Measurements from ENCODE around the gene TRAPPC3L. TPM values are rescaled to one million over a fixed set of nuclear protein-coding genes. Genes with fewer than 3 reads are reported as not detected.

TRAPPC3L gene
- total and polyA plus RNA-seq, 2 of the 13 experiments (the other 11 are each of a cell fraction or from before 2014, with no cell fraction given), result not detected

DNA sequence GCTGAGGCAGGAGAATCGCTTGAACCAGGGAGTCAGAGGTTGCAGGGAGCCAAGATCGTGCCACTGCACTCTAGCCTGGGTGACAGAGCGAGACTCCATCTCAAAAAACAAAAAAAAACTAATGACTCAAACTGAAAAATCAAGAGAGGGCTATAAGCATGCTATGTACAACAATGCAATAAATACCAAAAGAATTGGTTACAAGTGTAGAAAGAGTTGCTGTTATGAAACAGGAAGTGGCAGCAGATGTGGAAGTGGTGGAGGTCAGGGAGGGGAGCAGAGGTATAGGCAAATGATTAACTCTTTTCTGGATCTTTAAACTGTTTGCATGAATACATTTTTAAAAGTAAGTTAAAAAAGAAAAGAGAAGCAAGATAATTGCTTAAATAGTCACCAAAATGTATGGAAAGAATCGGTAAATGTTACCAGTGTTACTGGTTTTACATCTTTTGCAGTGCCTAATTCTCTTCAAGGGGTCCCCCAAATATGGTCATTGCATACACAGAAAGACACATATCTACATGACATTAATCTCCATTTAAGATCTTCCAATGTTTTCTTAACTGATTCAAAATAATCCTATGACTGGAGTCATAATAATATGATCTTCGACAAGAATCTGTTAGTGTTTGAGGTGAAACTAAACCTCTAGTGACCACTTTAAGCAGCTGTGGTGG, 69.3 kb downstream of the TRAPPC3L start:
- H4K20me1 ChIP-seq (ENCODE audit: insufficient read depth, low read length), result no peaks in the 10 kb centered on the region
- in situ Hi-C loops (cut with HindIII; ENCODE audit: extremely low pct_ligation_motif_present, low pct_unique_long_range_greater_than_20kb) (no loop called here), intact Hi-C loops (cut with micrococcal nuclease; ENCODE audit: unreplicated experiment) (no loop called here)
- no peaks in the 10 kb centered on the region for H3K79me2 ChIP-seq (ENCODE audit: insufficient read depth, low read length)
- no peak for FAIRE-seq
- no peak overlapping the region for H3K4me3 ChIP-seq (replicated peaks in 1 of 3; ENCODE audit: insufficient read depth in 1 of 3, low read depth in 2 of 3, low read length in 3 of 3)
- H3K4me1 ChIP-seq (ENCODE audit: insufficient read depth, low read length), result peaks cover 9% of the 10 kb centered on the region
- H2AFZ ChIP-seq (ENCODE audit: low read length), result no peak overlapping the region
- no peak overlapping the region for H3K27ac ChIP-seq (ENCODE audit: extremely low read length, insufficient read depth, low read length)
- peak; percentile 27 for DNase-seq (ENCODE audit: low spot score)
- CTCF ChIA-PET (ENCODE audit: low intra/inter-chr PET ratio, low total read pairs), result no interaction called here
- no peaks in the 10 kb centered on the region for H3K36me3 ChIP-seq (replicated peaks in 1 of 2; ENCODE audit: control insufficient read depth in 1 of 2, insufficient read depth in 2 of 2, low read length in 2 of 2)
- H3K9ac ChIP-seq (ENCODE audit: insufficient read depth, low read depth, low read length), result no peak overlapping the region
- H3K9me3 ChIP-seq (ENCODE audit: low read length), result no peaks in the 10 kb centered on the region
- BruUV-seq (replicated peaks), result no TSS peak
- POLR2A ChIA-PET, result no interaction called here
- 30% methylated on average over 5 of the region's 5 CpGs for WGBS (ENCODE audit: low lambda C conversion rate)
- peak; percentile 86 for ATAC-seq
- H3K27me3 ChIP-seq (ENCODE audit: control insufficient read depth in 1 of 2, insufficient read depth in 2 of 2, low read length in 2 of 2), result no peaks in the 10 kb centered on the region
- peak overlapping the region; percentile 25; the same call in 1 of the 2 replicates for H3K4me2 ChIP-seq (ENCODE audit: low read depth, low read length)
- TF ChIP-seq, protein P1, sequence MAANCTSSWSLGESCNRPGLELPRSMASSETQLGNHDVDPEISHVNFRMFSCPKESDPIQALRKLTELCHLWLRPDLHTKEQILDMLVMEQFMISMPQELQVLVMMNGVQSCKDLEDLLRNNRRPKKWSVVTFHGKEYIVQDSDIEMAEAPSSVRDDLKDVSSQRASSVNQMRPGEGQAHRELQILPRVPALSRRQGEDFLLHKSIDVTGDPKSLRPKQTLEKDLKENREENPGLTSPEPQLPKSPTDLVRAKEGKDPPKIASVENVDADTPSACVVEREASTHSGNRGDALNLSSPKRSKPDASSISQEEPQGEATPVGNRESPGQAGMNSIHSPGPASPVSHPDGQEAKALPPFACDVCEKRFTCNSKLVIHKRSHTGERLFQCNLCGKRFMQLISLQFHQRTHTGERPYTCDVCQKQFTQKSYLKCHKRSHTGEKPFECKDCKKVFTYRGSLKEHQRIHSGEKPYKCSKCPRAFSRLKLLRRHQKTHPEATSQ (CRISPR knock-in tag; IDR thresholded peaks at IDR 0.05; ENCODE audit: borderline replicate concordance), result no peak
- TF ChIP-seq, protein P2, sequence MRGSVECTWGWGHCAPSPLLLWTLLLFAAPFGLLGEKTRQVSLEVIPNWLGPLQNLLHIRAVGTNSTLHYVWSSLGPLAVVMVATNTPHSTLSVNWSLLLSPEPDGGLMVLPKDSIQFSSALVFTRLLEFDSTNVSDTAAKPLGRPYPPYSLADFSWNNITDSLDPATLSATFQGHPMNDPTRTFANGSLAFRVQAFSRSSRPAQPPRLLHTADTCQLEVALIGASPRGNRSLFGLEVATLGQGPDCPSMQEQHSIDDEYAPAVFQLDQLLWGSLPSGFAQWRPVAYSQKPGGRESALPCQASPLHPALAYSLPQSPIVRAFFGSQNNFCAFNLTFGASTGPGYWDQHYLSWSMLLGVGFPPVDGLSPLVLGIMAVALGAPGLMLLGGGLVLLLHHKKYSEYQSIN (CRISPR knock-in tag; IDR thresholded peaks at IDR 0.05; ENCODE audit: borderline replicate concordance), result no peak
- no peak for TF ChIP-seq ZNF451 (CRISPR knock-in tag; IDR thresholded peaks at IDR 0.05)
- TF ChIP-seq GABPB1 (CRISPR knock-in tag; IDR thresholded peaks at IDR 0.05), result peak; percentile 31; the same call in 1 of the 2 replicates
- no peak for TF ChIP-seq BORCS8-MEF2B (CRISPR knock-in tag; IDR thresholded peaks at IDR 0.05)
- peak; percentile 61 for TF ChIP-seq RARA (CRISPR knock-in tag; IDR thresholded peaks at IDR 0.05)
- TF ChIP-seq NCOA5 (CRISPR knock-in tag; IDR thresholded peaks at IDR 0.05), result no peak
- peak; percentile 62 for TF ChIP-seq ELF3 (CRISPR knock-in tag; IDR thresholded peaks at IDR 0.05)
- TF ChIP-seq SIX1 (CRISPR knock-in tag; IDR thresholded peaks at IDR 0.05; ENCODE audit: borderline replicate concordance), result no peak
- no peak for TF ChIP-seq TARDBP (CRISPR knock-in tag; IDR thresholded peaks at IDR 0.05)
- TF ChIP-seq, protein P3, sequence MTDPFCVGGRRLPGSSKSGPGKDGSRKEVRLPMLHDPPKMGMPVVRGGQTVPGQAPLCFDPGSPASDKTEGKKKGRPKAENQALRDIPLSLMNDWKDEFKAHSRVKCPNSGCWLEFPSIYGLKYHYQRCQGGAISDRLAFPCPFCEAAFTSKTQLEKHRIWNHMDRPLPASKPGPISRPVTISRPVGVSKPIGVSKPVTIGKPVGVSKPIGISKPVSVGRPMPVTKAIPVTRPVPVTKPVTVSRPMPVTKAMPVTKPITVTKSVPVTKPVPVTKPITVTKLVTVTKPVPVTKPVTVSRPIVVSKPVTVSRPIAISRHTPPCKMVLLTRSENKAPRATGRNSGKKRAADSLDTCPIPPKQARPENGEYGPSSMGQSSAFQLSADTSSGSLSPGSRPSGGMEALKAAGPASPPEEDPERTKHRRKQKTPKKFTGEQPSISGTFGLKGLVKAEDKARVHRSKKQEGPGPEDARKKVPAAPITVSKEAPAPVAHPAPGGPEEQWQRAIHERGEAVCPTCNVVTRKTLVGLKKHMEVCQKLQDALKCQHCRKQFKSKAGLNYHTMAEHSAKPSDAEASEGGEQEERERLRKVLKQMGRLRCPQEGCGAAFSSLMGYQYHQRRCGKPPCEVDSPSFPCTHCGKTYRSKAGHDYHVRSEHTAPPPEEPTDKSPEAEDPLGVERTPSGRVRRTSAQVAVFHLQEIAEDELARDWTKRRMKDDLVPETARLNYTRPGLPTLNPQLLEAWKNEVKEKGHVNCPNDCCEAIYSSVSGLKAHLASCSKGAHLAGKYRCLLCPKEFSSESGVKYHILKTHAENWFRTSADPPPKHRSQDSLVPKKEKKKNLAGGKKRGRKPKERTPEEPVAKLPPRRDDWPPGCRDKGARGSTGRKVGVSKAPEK (CRISPR knock-in tag; IDR thresholded peaks at IDR 0.05; ENCODE audit: borderline replicate concordance), result no peak
- no peak for TF ChIP-seq ZNF761 (CRISPR knock-in tag; conservative IDR thresholded peaks at IDR 0.05)
- 0 out of 2 replicates have a peak, but pooled peaks have one; percentile 25 for TF ChIP-seq SOX5 (CRISPR knock-in tag; IDR thresholded peaks at IDR 0.05; ENCODE audit: borderline replicate concordance)
- TF ChIP-seq ATF2 (CRISPR knock-in tag; IDR thresholded peaks at IDR 0.05), result no peak
- TF ChIP-seq HIVEP1 (CRISPR knock-in tag; IDR thresholded peaks at IDR 0.05), result no peak
- TF ChIP-seq ZNF607 (CRISPR knock-in tag; IDR thresholded peaks at IDR 0.05; ENCODE audit: borderline replicate concordance), result no peak
- TF ChIP-seq GABPA (IDR thresholded peaks at IDR 0.05; ENCODE audit: low read depth, low read length), result no peak
- TF ChIP-seq GABPA (CRISPR knock-in tag; IDR thresholded peaks at IDR 0.05; ENCODE audit: low read depth), result peak; percentile 75

All from HepG2 (cell line).